H1 (cell line): ENCODE results near the gene VSTM4. TPM values are rescaled to one million over a fixed set of nuclear protein-coding genes. Genes with fewer than 3 reads are reported as not detected.

Experiments used
- CTCF ChIA-PET: fragments of 300-600 bp; sonication (Branson Sonifier 250); formaldehyde crosslinking; loops from one replicate; lab custom pipeline; 2021; ENCODE audit not compliant: partially characterized antibody; lab: Charles Lee
- POLR2A ChIA-PET: fragments of 300-600 bp; sonication (Branson Sonifier 250); formaldehyde crosslinking; loops from one replicate; lab custom pipeline; 2021; ENCODE audit warnings: inconsistent platforms; ENCODE audit not compliant: partially characterized antibody; lab: Charles Lee
- DNase-seq, 2 experiments: peaks; one replicate each; pipeline versions ENCODE4 v3.0.0 to v3.0.0-alpha.2; 2010 to 2022; ENCODE audit warnings: low spot score in 2 of 2, low read depth in 1 of 2, mixed read lengths in 1 of 2
- FAIRE-seq: peaks from 2 replicates; lab custom pipeline; 2011; peaks lifted over from hg19 to GRCh38; lab: Jason Lieb, UNC
- H2AFZ ChIP-seq: 2 replicates; pipeline ENCODE4 v1.8.1; 2012; ENCODE audit warnings: low read length, inconsistent platforms
- H2AK5ac ChIP-seq: 2 replicates; pipeline ENCODE4 v1.6.1; 2013; ENCODE audit warnings: low read depth, low read length
- H2BK120ac ChIP-seq: replicated peaks from 2 replicates; pipeline ENCODE3; 2013; ENCODE audit warnings: low read depth, low read length, inconsistent platforms
- H2BK12ac ChIP-seq: 2 replicates; pipeline ENCODE4 v1.6.1; 2013; ENCODE audit warnings: low read depth, low read length
- H2BK15ac ChIP-seq: 2 replicates; pipeline ENCODE4 v1.6.1; 2013; ENCODE audit warnings: low read length
- H2BK20ac ChIP-seq: 2 replicates; pipeline ENCODE4 v1.6.1; 2013; ENCODE audit warnings: low read length
- H2BK5ac ChIP-seq: 2 replicates; pipeline ENCODE4 v1.6.1; 2013; ENCODE audit warnings: low read depth, low read length
- H3K14ac ChIP-seq: 2 replicates; pipeline ENCODE4 v1.6.1; 2013; ENCODE audit warnings: inconsistent platforms; ENCODE audit not compliant: insufficient read length
- H3K18ac ChIP-seq: 2 replicates; pipeline ENCODE4 v1.6.1; 2013; ENCODE audit warnings: low read length; ENCODE audit errors: extremely low read depth
- H3K23ac ChIP-seq: 2 replicates; pipeline ENCODE4 v1.6.1; 2013; ENCODE audit warnings: inconsistent platforms; ENCODE audit not compliant: insufficient read length
- H3K23me2 ChIP-seq: 2 replicates; pipeline ENCODE4 v1.6.1; 2013; ENCODE audit warnings: low read depth, low read length
- H3K27ac ChIP-seq: 2 replicates; pipeline ENCODE4 v1.6.1; 2011; ENCODE audit warnings: low read depth, low read length, inconsistent platforms
- H3K27me3 ChIP-seq, 4 experiments: replicated peaks in 1 of 4; 1 replicate in 1 of 4; 2 replicates in 3 of 4; pipeline versions ENCODE4 v1.6.1 to v1.8.1; 2011 to 2013; ENCODE audit warnings: low read length in 3 of 4, mild to moderate bottlenecking in 3 of 4, inconsistent platforms in 2 of 4, mixed read lengths in 2 of 4, moderate library complexity in 1 of 4; ENCODE audit not compliant: control insufficient read depth in 3 of 4, insufficient read depth in 3 of 4; ENCODE audit errors: extremely low read depth in 1 of 4
- H3K36me3 ChIP-seq, 4 experiments: 2 replicates each; pipeline versions ENCODE4 v1.6.1 to v1.8.1; 2011 to 2013; ENCODE audit warnings: mild to moderate bottlenecking in 4 of 4, low read length in 3 of 4, moderate library complexity in 2 of 4, control low read depth in 1 of 4, inconsistent platforms in 1 of 4; ENCODE audit not compliant: insufficient read depth in 4 of 4, control insufficient read depth in 2 of 4
- H3K4ac ChIP-seq: replicated peaks from 2 replicates; pipeline ENCODE3; 2013; ENCODE audit warnings: low read length, low read depth, mixed read lengths, inconsistent platforms; ENCODE audit not compliant: insufficient read length
- H3K4me1 ChIP-seq, 4 experiments: replicated peaks in 1 of 4; 1 replicate in 1 of 4; 2 replicates in 3 of 4; pipeline versions ENCODE4 v1.6.1 to v1.8.1; 2011 to 2013; ENCODE audit warnings: low read length in 3 of 4, inconsistent platforms in 2 of 4, mixed read lengths in 1 of 4; ENCODE audit not compliant: insufficient read depth in 4 of 4, control insufficient read depth in 3 of 4
- H3K4me2 ChIP-seq, 2 experiments: 2 replicates each; pipeline versions ENCODE4 v1.6.1 to v1.8.1; 2011 to 2013; ENCODE audit warnings: low read depth in 2 of 2, low read length in 2 of 2, control low read depth in 1 of 2, inconsistent platforms in 1 of 2, mild to moderate bottlenecking in 1 of 2; ENCODE audit not compliant: insufficient read depth in 1 of 2
- H3K4me3 ChIP-seq, 4 experiments: fragments of 200-600, 300-600 bp in 1 of 4; sonication (generic), shearing (Covaris generic), sonication (Bioruptor Twin) in 1 of 4; 2 replicates each; pipeline versions ENCODE4 v1.5.1 to v1.8.1; 2011 to 2016; ENCODE audit warnings: low read length in 4 of 4, low read depth in 3 of 4, control low read depth in 2 of 4, inconsistent platforms in 2 of 4, mild to moderate bottlenecking in 2 of 4, mixed read lengths in 1 of 4, moderate library complexity in 1 of 4; ENCODE audit not compliant: insufficient read depth in 2 of 4; ENCODE audit errors: extremely low read depth in 1 of 4
- H3K56ac ChIP-seq: replicated peaks from 2 replicates; pipeline ENCODE3; 2013; ENCODE audit warnings: low read depth, mild to moderate bottlenecking, mixed read lengths, low read length, inconsistent platforms; ENCODE audit not compliant: insufficient read length
- H3K79me1 ChIP-seq: 2 replicates; pipeline ENCODE4 v1.6.1; 2013; ENCODE audit warnings: low read depth, low read length, control low read depth
- H3K79me2 ChIP-seq, 2 experiments: 2 replicates each; pipeline versions ENCODE4 v1.6.1 to v1.8.1; 2012 to 2013; ENCODE audit warnings: low read length in 2 of 2, mild to moderate bottlenecking in 2 of 2, inconsistent platforms in 1 of 2; ENCODE audit not compliant: insufficient read depth in 2 of 2, control insufficient read depth in 1 of 2
- H3K9ac ChIP-seq, 4 experiments: replicated peaks in 1 of 4; 1 replicate in 1 of 4; 2 replicates in 3 of 4; pipeline versions ENCODE4 v1.6.1 to v1.8.1; 2011 to 2013; ENCODE audit warnings: low read depth in 3 of 4, low read length in 3 of 4, control low read depth in 2 of 4, mild to moderate bottlenecking in 2 of 4, moderate library complexity in 2 of 4, inconsistent platforms in 1 of 4; ENCODE audit errors: extremely low read depth in 1 of 4
- H3K9me3 ChIP-seq, 2 experiments: 2 replicates each; pipeline versions ENCODE4 v1.6.1 to v1.8.1; 2012 to 2013; ENCODE audit warnings: mild to moderate bottlenecking in 2 of 2, moderate library complexity in 2 of 2, control low read depth in 1 of 2, inconsistent platforms in 1 of 2, low read depth in 1 of 2, low read length in 1 of 2, mixed read lengths in 1 of 2; ENCODE audit not compliant: insufficient read depth in 2 of 2
- H4K20me1 ChIP-seq, 2 experiments: replicated peaks in 1 of 2; 2 replicates each; pipeline versions ENCODE3 to v1.8.1; 2011 to 2013; ENCODE audit warnings: inconsistent platforms in 2 of 2, low read length in 2 of 2, mild to moderate bottlenecking in 1 of 2; ENCODE audit not compliant: insufficient read depth in 2 of 2, control insufficient read depth in 1 of 2
- H4K5ac ChIP-seq: 2 replicates; pipeline ENCODE4 v1.6.1; 2013; ENCODE audit warnings: low read length, low read depth, mixed read lengths, inconsistent platforms; ENCODE audit not compliant: insufficient read length
- H4K8ac ChIP-seq: 2 replicates; pipeline ENCODE4 v1.8.0; 2013; ENCODE audit warnings: mild to moderate bottlenecking, moderate library complexity, low read length, inconsistent platforms; ENCODE audit not compliant: insufficient read depth; ENCODE audit errors: extremely low read depth
- H4K91ac ChIP-seq: replicated peaks from 2 replicates; pipeline ENCODE3; 2013; ENCODE audit warnings: low read length, mixed read lengths, inconsistent platforms; ENCODE audit not compliant: insufficient read length
- CBX8 ChIP-seq: fragments of 300-800, 300-1000 bp; sonication (generic); IDR thresholded peaks from 2 replicates; pipeline ENCODE4 v1.7.1; 2016; ENCODE audit warnings: low read depth, low read length, borderline replicate concordance
- CTBP2 ChIP-seq: IDR thresholded peaks from 2 replicates; pipeline ENCODE4 v1.7.0; 2011; ENCODE audit warnings: borderline replicate concordance, mild to moderate bottlenecking, moderate library complexity, mixed read lengths, low read length; ENCODE audit not compliant: insufficient read depth, insufficient read length
- EGR1 ChIP-seq: IDR thresholded peaks from 2 replicates; pipeline ENCODE4 v1.6.1; 2011; ENCODE audit warnings: low read depth, low read length, borderline replicate concordance
- KDM1A ChIP-seq: fragments of 200-600, 300-600 bp; sonication (generic); IDR thresholded peaks from 2 replicates; pipeline ENCODE4 v1.7.1; 2016; ENCODE audit warnings: mild to moderate bottlenecking, low read length, borderline replicate concordance
- RBBP5 ChIP-seq: IDR thresholded peaks from 2 replicates; pipeline ENCODE4 v1.7.1; 2012; ENCODE audit warnings: low read depth, mild to moderate bottlenecking, inconsistent platforms, low read length, moderate library complexity, borderline replicate concordance
- RNF2 ChIP-seq: fragments of 200-900, 300-1000 bp; sonication (generic); IDR thresholded peaks from 2 replicates; pipeline ENCODE4 v1.7.1; 2016; ENCODE audit warnings: borderline replicate concordance, low read depth, mild to moderate bottlenecking, antibody characterized with exemption, low read length; ENCODE audit not compliant: poor library complexity, severe bottlenecking; ENCODE audit errors: missing control alignments
- SP4 ChIP-seq: IDR thresholded peaks from 2 replicates; pipeline ENCODE4 v1.6.1; 2012; ENCODE audit warnings: low read length, inconsistent platforms
- TBP ChIP-seq: IDR thresholded peaks from 2 replicates; pipeline ENCODE4 v1.6.1; 2011; ENCODE audit warnings: low read depth, low read length, improper control_type of control experiment
- WGBS, 2 experiments: shearing (Covaris generic) in 1 of 2; methylation state at CpG; one replicate each; pipeline versions ENCODE4 v1.1.6 to v1.1.7; 2013 to 2015; ENCODE audit warnings: low lambda C conversion rate in 2 of 2, mixed read lengths in 2 of 2, inconsistent platforms in 1 of 2, low coverage in 1 of 2, missing lambda C conversion rate in 1 of 2; ENCODE audit not compliant: insufficient replicate concordance in 2 of 2, insufficient coverage in 1 of 2, insufficient read length in 1 of 2; ENCODE audit errors: extremely low coverage in 1 of 2, missing lambda C conversion rate in 1 of 2; 5-methylcytosine and 5-hydroxymethylcytosine counted together
- polyA plus RNA-seq, 7 experiments: library from polyadenylated mRNA; depleted of rRNA in 3 of 7; stranded (reverse) in 5 of 7; unstranded in 2 of 7; fragments of >200 nt in 5 of 7; fragments of 200-250 nt in 2 of 7; gene quantifications; 1 replicate in 5 of 7; 2 replicates in 1 of 7; 4 replicates in 1 of 7; pipeline versions ENCODE4 v1.2.1 to v1.2.3, GENCODE V29; 2011 to 2013; ENCODE audit warnings: missing spikeins in 2 of 7, mixed read lengths in 2 of 7
- total RNA-seq: library from RNA; stranded (reverse); fragmentation: NEBNext Ultra II Directional; extraction: Animal tissue kit (Norgen Biotek cat#: 25700); gene quantifications from 2 replicates; pipeline ENCODE4 v1.2.1, GENCODE V29; 2021
- TF ChIP-seq, protein P1 (sequence below): IDR thresholded peaks from 2 replicates; pipeline ENCODE4 v1.6.1; 2012; ENCODE audit warnings: inconsistent platforms

The VSTM4 gene
- total and polyA plus RNA-seq, 2 of the 8 experiments (the other 6 are each of a cell fraction or from before 2014, with no cell fraction given) = 0.48 to 0.73 TPM

DNA sequence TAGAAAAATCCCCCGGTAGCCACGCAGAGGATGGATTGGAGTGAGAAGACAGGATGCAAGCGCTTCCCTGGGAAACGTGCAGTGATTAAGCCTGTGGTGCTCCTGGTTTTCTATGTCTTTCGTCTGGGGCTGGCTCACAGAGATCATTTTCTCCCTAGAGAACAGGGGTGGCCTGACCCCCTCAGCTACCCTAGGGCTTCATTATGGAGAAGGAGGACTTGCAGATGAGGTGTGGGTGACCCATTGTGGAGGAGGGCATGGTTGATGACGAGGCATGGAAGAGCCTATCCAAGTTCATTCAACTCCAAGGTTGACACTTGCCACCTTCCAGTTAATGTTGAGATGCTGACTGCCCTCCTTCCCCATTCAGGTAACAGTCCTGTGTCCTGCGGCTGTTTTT is 75.9 kb downstream of the VSTM4 start:
- Histone ChIP-seq H3K36me3 (no peaks in the 10 kb centered on the region), H2BK20ac (no peak overlapping the region), H3K23me2 (no peaks in the 10 kb centered on the region)
- CTCF ChIA-PET = interaction anchor here (1.1 to 1.4 kb wide), 3 partner anchors 9 to 16 kb away, joined by 3 to 4 read pairs (median 3); no protein-coding TSS in a partner anchor
- TF ChIP-seq RBBP5 (no peak), KDM1A (no peak), CBX8 (no peak), EGR1 (no peak), SP4 (no peak), CTBP2 (no peak), TBP (no peak), RNF2 (no peak)
- TF ChIP-seq, protein P1, sequence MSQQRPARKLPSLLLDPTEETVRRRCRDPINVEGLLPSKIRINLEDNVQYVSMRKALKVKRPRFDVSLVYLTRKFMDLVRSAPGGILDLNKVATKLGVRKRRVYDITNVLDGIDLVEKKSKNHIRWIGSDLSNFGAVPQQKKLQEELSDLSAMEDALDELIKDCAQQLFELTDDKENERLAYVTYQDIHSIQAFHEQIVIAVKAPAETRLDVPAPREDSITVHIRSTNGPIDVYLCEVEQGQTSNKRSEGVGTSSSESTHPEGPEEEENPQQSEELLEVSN = no peak
- TF ChIP-seq, all 59 proteins: peak for 0
- Histone ChIP-seq H3K4me2 (no peak overlapping the region), H4K91ac (no peak overlapping the region), H2BK12ac (no peak overlapping the region), H4K8ac (no peak overlapping the region), H4K5ac (no peak overlapping the region), H4K20me1 (no peaks in the 10 kb centered on the region), H3K9ac (no peak overlapping the region), H3K4me1 (no peaks in the 10 kb centered on the region), H3K79me1 (no peaks in the 10 kb centered on the region), H2AFZ (no peak overlapping the region), H3K27me3 (no peaks in the 10 kb centered on the region), H2BK120ac (no peak overlapping the region), H2BK5ac (no peak overlapping the region), H3K4ac (no peak overlapping the region), H3K56ac (no peak overlapping the region), H3K23ac (no peak overlapping the region), H3K27ac (no peak overlapping the region), H3K18ac (no peak overlapping the region), H3K14ac (no peak overlapping the region), H2AK5ac (no peak overlapping the region), H3K79me2 (no peaks in the 10 kb centered on the region), H3K4me3 (no peak overlapping the region), H2BK15ac (no peak overlapping the region), H3K9me3 (no peaks in the 10 kb centered on the region)
- FAIRE-seq (no peak), DNase-seq (no peak)
- POLR2A ChIA-PET = no interaction called here
- WGBS, 2 experiments = 93% methylated on average over 7 of the region's 7 CpGs; no CpG with 5 or more reads in 1 of the 2 experiments
